WTC11 (cell line): ENCODE measurements around the gene KANK4. TPM values are rescaled to one million over a fixed set of nuclear protein-coding genes. Genes with fewer than 3 reads are reported as not detected.

ENCODE experiments used
- ATAC-seq: fragments of 200-7000 bp; cut with Tn5 transposase; 2 replicates; pipeline ENCODE4 v1.10.0; 2021; ENCODE audit warnings: mild to moderate bottlenecking, moderate library complexity
- CTCF ChIA-PET: fragments of 300-600 bp; sonication (Branson Sonifier 250); formaldehyde crosslinking; loops from one replicate; lab custom pipeline; 2021; ENCODE audit warnings: antibody characterized with exemption; lab: Charles Lee
- POLR2A ChIA-PET: fragments of 350-600 bp; sonication (Branson Sonifier 250); formaldehyde crosslinking; loops from one replicate; lab custom pipeline; 2021; ENCODE audit warnings: antibody characterized with exemption; lab: Charles Lee
- DNase-seq: peaks from one replicate; pipeline ENCODE4 v3.0.0; 2021; ENCODE audit warnings: low spot score
- H3K27ac Mint-ChIP-seq: 2 replicates; pipeline ENCODE4 v1.8.0; 2021; ENCODE audit warnings: mixed read lengths
- H3K27me3 Mint-ChIP-seq: 2 replicates; pipeline ENCODE4 v1.8.0; 2021; ENCODE audit warnings: low read depth, mild to moderate bottlenecking, moderate library complexity, mixed read lengths
- H3K36me3 Mint-ChIP-seq: 2 replicates; pipeline ENCODE4 v1.8.0; 2021; ENCODE audit warnings: mixed read lengths
- H3K4me1 Mint-ChIP-seq: 2 replicates; pipeline ENCODE4 v1.8.0; 2022; ENCODE audit warnings: mixed read lengths
- H3K4me3 Mint-ChIP-seq: 2 replicates; pipeline ENCODE4 v1.8.0; 2021; ENCODE audit warnings: mild to moderate bottlenecking, moderate library complexity, mixed read lengths
- H3K9me3 Mint-ChIP-seq: 2 replicates; pipeline ENCODE4 v1.8.0; 2021; ENCODE audit warnings: mixed read lengths
- CREM ChIP-seq: sonication (generic); formaldehyde crosslinking; IDR thresholded peaks from 2 replicates; pipeline ENCODE4 v1.8.1; 2022; ENCODE audit warnings: mild to moderate bottlenecking, missing genetic modification reagents, moderate library complexity
- KAT7 ChIP-seq: sonication (generic); formaldehyde crosslinking; IDR thresholded peaks from 2 replicates; pipeline ENCODE4 v1.8.1; 2023; ENCODE audit warnings: missing genetic modification reagents, mild to moderate bottlenecking, borderline replicate concordance
- MXD4 ChIP-seq: fragments of 250-450 bp; sonication (Bioruptor Pico); IDR thresholded peaks from 2 replicates; pipeline ENCODE4 v1.8.0; 2021; ENCODE audit warnings: mild to moderate bottlenecking, moderate library complexity, borderline replicate concordance
- NR1H2 ChIP-seq: sonication (generic); formaldehyde crosslinking; IDR thresholded peaks from 2 replicates; pipeline ENCODE4 v1.9.0; 2021; ENCODE audit warnings: mild to moderate bottlenecking, moderate library complexity, missing genetic modification reagents
- OVOL2 ChIP-seq: fragments of 250-450 bp; sonication (Bioruptor Pico); IDR thresholded peaks from 2 replicates; pipeline ENCODE4 v1.9.0; 2021; ENCODE audit warnings: mild to moderate bottlenecking, borderline replicate concordance
- TEAD1 ChIP-seq: sonication (generic); formaldehyde crosslinking; IDR thresholded peaks from 2 replicates; pipeline ENCODE4 v1.8.0; 2022; ENCODE audit warnings: mild to moderate bottlenecking, missing genetic modification reagents
- TP53 ChIP-seq: sonication (generic); formaldehyde crosslinking; IDR thresholded peaks from 2 replicates; pipeline ENCODE4 v1.8.1; 2023; ENCODE audit warnings: mild to moderate bottlenecking, missing genetic modification reagents
- ZBTB21 ChIP-seq: sonication (generic); formaldehyde crosslinking; IDR thresholded peaks from 2 replicates; pipeline ENCODE4 v1.8.1; 2023; ENCODE audit warnings: mild to moderate bottlenecking, missing genetic modification reagents, borderline replicate concordance
- ZNF423 ChIP-seq: fragments of 250-450 bp; sonication (Bioruptor Pico); IDR thresholded peaks from 2 replicates; pipeline ENCODE4 v2.1.2; 2022; ENCODE audit warnings: mild to moderate bottlenecking, moderate library complexity
- total RNA-seq: library from RNA; stranded (reverse); gene quantifications from 3 replicates; pipeline ENCODE4 v1.2.3, GENCODE V29; 2021
- TF ChIP-seq, protein P1 (sequence below): fragments of 250-450 bp; sonication (Bioruptor Pico); IDR thresholded peaks from 2 replicates; pipeline ENCODE4 v1.9.0; 2021; ENCODE audit warnings: mild to moderate bottlenecking, borderline replicate concordance
- TF ChIP-seq, protein P2 (sequence below): sonication (generic); formaldehyde crosslinking; IDR thresholded peaks from 2 replicates; pipeline ENCODE4 v1.8.1; 2023; ENCODE audit warnings: mild to moderate bottlenecking, missing genetic modification reagents, moderate library complexity
- TF ChIP-seq, protein P3 (sequence below): sonication (generic); formaldehyde crosslinking; IDR thresholded peaks from 2 replicates; pipeline ENCODE4 v1.8.0; 2022; ENCODE audit warnings: missing genetic modification reagents
- TF ChIP-seq, protein P4 (sequence below): fragments of 250-450 bp; sonication (Bioruptor Pico); IDR thresholded peaks from 2 replicates; pipeline ENCODE4 v1.9.0; 2021; ENCODE audit warnings: mild to moderate bottlenecking
- TF ChIP-seq, protein P5 (sequence below): fragments of 250-450 bp; sonication (Bioruptor Pico); IDR thresholded peaks from 2 replicates; pipeline ENCODE4 v2.1.2; 2022; ENCODE audit warnings: mild to moderate bottlenecking, moderate library complexity
- TF ChIP-seq, protein P6 (sequence below): sonication (generic); formaldehyde crosslinking; conservative IDR thresholded peaks from 2 replicates; pipeline ENCODE4 v1.8.1; 2023; ENCODE audit warnings: mild to moderate bottlenecking, low read depth, missing genetic modification reagents, moderate library complexity
- TF ChIP-seq, protein P7 (sequence below): sonication (generic); formaldehyde crosslinking; IDR thresholded peaks from 2 replicates; pipeline ENCODE4 v1.8.1; 2023; ENCODE audit warnings: mild to moderate bottlenecking, missing genetic modification reagents

KANK4 gene
- total RNA-seq, 1 experiment from 2014 or later, result 0.35 TPM

DNA sequence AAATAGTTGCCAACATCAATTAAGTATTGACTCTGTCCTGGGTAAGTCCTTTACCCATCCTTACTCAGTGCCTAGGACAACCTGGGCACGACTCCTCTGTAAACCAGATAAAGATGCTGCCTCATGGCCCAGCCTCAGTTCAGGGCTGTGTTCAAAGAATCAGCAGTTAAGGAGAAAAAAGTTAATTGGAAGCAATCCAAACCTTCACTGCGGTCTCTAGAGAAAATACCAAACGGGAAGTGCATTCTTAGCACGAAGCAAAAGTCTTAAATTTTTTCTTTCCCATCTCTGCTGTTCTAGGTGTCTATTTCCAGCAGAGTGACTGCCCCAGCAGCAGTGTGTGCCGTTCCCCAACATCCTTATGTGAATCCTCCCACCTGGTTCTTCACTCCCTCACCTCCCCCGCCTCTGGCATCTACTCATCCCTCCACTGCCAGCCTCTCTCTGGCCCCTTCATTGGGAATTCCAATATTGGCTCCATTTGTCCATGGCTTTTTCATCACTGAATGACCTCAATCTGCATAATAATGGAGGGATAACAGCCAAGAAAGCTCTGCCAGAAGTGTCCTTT lies 23.2 kb downstream of the KANK4 start:
- CTCF ChIA-PET, result no interaction called here
- ATAC-seq, result peak; percentile 65
- H3K27ac Mint-ChIP-seq, result no peak overlapping the region

DNA sequence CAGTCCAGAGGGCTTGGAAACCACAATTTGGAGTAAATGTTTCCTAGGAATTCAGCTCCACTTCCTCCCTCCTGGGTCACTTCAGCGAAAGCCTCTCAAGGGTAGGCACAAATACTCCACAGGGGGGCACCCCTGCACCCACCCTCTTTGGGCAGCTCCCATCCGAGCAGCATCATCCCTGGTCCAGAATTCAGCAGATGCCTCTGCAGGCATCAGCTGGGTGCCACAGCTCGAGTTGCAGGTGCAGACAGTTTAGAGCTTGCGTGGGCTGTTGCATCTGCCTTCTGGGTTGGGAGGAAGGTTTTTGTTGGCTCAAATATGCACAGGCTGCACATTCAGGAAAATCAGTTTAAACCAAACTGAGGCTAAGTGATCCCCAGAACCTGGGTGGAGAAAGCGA lies 25.0 kb downstream of the KANK4 start:
- Mint-ChIP-seq H3K9me3 (no peaks in the 10 kb centered on the region), H3K4me1 (peaks cover 23% of the 10 kb centered on the region), H3K36me3 (no peaks in the 10 kb centered on the region), H3K4me3 (no peak overlapping the region), H3K27ac (no peak overlapping the region), H3K27me3 (peaks cover 60% of the 10 kb centered on the region)
- peak; percentile 61 for DNase-seq
- TF ChIP-seq, protein P1, sequence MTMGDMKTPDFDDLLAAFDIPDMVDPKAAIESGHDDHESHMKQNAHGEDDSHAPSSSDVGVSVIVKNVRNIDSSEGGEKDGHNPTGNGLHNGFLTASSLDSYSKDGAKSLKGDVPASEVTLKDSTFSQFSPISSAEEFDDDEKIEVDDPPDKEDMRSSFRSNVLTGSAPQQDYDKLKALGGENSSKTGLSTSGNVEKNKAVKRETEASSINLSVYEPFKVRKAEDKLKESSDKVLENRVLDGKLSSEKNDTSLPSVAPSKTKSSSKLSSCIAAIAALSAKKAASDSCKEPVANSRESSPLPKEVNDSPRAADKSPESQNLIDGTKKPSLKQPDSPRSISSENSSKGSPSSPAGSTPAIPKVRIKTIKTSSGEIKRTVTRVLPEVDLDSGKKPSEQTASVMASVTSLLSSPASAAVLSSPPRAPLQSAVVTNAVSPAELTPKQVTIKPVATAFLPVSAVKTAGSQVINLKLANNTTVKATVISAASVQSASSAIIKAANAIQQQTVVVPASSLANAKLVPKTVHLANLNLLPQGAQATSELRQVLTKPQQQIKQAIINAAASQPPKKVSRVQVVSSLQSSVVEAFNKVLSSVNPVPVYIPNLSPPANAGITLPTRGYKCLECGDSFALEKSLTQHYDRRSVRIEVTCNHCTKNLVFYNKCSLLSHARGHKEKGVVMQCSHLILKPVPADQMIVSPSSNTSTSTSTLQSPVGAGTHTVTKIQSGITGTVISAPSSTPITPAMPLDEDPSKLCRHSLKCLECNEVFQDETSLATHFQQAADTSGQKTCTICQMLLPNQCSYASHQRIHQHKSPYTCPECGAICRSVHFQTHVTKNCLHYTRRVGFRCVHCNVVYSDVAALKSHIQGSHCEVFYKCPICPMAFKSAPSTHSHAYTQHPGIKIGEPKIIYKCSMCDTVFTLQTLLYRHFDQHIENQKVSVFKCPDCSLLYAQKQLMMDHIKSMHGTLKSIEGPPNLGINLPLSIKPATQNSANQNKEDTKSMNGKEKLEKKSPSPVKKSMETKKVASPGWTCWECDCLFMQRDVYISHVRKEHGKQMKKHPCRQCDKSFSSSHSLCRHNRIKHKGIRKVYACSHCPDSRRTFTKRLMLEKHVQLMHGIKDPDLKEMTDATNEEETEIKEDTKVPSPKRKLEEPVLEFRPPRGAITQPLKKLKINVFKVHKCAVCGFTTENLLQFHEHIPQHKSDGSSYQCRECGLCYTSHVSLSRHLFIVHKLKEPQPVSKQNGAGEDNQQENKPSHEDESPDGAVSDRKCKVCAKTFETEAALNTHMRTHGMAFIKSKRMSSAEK (CRISPR knock-in tag), result no peak
- TF ChIP-seq, protein P2, sequence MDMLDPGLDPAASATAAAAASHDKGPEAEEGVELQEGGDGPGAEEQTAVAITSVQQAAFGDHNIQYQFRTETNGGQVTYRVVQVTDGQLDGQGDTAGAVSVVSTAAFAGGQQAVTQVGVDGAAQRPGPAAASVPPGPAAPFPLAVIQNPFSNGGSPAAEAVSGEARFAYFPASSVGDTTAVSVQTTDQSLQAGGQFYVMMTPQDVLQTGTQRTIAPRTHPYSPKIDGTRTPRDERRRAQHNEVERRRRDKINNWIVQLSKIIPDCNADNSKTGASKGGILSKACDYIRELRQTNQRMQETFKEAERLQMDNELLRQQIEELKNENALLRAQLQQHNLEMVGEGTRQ (CRISPR knock-in tag), result no peak
- TF ChIP-seq, protein P3, sequence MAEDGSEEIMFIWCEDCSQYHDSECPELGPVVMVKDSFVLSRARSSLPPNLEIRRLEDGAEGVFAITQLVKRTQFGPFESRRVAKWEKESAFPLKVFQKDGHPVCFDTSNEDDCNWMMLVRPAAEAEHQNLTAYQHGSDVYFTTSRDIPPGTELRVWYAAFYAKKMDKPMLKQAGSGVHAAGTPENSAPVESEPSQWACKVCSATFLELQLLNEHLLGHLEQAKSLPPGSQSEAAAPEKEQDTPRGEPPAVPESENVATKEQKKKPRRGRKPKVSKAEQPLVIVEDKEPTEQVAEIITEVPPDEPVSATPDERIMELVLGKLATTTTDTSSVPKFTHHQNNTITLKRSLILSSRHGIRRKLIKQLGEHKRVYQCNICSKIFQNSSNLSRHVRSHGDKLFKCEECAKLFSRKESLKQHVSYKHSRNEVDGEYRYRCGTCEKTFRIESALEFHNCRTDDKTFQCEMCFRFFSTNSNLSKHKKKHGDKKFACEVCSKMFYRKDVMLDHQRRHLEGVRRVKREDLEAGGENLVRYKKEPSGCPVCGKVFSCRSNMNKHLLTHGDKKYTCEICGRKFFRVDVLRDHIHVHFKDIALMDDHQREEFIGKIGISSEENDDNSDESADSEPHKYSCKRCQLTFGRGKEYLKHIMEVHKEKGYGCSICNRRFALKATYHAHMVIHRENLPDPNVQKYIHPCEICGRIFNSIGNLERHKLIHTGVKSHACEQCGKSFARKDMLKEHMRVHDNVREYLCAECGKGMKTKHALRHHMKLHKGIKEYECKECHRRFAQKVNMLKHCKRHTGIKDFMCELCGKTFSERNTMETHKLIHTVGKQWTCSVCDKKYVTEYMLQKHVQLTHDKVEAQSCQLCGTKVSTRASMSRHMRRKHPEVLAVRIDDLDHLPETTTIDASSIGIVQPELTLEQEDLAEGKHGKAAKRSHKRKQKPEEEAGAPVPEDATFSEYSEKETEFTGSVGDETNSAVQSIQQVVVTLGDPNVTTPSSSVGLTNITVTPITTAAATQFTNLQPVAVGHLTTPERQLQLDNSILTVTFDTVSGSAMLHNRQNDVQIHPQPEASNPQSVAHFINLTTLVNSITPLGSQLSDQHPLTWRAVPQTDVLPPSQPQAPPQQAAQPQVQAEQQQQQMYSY (CRISPR knock-in tag), result peak; percentile 67
- TF ChIP-seq NR1H2, result no peak
- TF ChIP-seq ZNF423, result peak; percentile 31; the same call in 1 of the 2 replicates
- no peak for TF ChIP-seq ZBTB21 (CRISPR knock-in tag)
- ChIA-PET CTCF (interaction anchor here (0.6 to 1.8 kb wide), 19 partner anchors 9 to 142 kb away, joined by 3 to 10 read pairs (median 4); partner anchors contain the start of gene USP1), POLR2A (no interaction called here)
- peak; percentile 86 for ATAC-seq

More for the DNA sequence above, 23.2 kb downstream of the KANK4 start:
- no peak for DNase-seq
- Mint-ChIP-seq H3K36me3 (no peaks in the 10 kb centered on the region), H3K4me3 (no peak overlapping the region), H3K27me3 (peaks cover 43% of the 10 kb centered on the region), H3K4me1 (peaks cover 23% of the 10 kb centered on the region), H3K9me3 (no peaks in the 10 kb centered on the region)
- POLR2A ChIA-PET, result no interaction called here
- no peak for TF ChIP-seq TEAD1 (CRISPR knock-in tag)
- no peak for TF ChIP-seq CREM
- TF ChIP-seq TP53 (CRISPR knock-in tag), result no peak
- no peak for TF ChIP-seq NR1H2
- TF ChIP-seq, protein P4, sequence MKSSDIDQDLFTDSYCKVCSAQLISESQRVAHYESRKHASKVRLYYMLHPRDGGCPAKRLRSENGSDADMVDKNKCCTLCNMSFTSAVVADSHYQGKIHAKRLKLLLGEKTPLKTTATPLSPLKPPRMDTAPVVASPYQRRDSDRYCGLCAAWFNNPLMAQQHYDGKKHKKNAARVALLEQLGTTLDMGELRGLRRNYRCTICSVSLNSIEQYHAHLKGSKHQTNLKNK (CRISPR knock-in tag), result no peak
- TF ChIP-seq KAT7 (CRISPR knock-in tag), result no peak
- TF ChIP-seq, protein P5, sequence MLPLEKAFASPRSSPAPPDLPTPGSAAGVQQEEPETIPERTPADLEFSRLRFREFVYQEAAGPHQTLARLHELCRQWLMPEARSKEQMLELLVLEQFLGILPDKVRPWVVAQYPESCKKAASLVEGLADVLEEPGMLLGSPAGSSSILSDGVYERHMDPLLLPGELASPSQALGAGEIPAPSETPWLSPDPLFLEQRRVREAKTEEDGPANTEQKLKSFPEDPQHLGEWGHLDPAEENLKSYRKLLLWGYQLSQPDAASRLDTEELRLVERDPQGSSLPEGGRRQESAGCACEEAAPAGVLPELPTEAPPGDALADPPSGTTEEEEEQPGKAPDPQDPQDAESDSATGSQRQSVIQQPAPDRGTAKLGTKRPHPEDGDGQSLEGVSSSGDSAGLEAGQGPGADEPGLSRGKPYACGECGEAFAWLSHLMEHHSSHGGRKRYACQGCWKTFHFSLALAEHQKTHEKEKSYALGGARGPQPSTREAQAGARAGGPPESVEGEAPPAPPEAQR (CRISPR knock-in tag), result no peak
- TF ChIP-seq MXD4 (CRISPR knock-in tag), result no peak
- TF ChIP-seq, protein P6, sequence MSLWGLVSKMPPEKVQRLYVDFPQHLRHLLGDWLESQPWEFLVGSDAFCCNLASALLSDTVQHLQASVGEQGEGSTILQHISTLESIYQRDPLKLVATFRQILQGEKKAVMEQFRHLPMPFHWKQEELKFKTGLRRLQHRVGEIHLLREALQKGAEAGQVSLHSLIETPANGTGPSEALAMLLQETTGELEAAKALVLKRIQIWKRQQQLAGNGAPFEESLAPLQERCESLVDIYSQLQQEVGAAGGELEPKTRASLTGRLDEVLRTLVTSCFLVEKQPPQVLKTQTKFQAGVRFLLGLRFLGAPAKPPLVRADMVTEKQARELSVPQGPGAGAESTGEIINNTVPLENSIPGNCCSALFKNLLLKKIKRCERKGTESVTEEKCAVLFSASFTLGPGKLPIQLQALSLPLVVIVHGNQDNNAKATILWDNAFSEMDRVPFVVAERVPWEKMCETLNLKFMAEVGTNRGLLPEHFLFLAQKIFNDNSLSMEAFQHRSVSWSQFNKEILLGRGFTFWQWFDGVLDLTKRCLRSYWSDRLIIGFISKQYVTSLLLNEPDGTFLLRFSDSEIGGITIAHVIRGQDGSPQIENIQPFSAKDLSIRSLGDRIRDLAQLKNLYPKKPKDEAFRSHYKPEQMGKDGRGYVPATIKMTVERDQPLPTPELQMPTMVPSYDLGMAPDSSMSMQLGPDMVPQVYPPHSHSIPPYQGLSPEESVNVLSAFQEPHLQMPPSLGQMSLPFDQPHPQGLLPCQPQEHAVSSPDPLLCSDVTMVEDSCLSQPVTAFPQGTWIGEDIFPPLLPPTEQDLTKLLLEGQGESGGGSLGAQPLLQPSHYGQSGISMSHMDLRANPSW, result no peak
- no peak for TF ChIP-seq OVOL2 (CRISPR knock-in tag)
- TF ChIP-seq, protein P7, sequence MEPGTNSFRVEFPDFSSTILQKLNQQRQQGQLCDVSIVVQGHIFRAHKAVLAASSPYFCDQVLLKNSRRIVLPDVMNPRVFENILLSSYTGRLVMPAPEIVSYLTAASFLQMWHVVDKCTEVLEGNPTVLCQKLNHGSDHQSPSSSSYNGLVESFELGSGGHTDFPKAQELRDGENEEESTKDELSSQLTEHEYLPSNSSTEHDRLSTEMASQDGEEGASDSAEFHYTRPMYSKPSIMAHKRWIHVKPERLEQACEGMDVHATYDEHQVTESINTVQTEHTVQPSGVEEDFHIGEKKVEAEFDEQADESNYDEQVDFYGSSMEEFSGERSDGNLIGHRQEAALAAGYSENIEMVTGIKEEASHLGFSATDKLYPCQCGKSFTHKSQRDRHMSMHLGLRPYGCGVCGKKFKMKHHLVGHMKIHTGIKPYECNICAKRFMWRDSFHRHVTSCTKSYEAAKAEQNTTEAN (CRISPR knock-in tag), result no peak
